Neural cell (in vitro differentiated cells): ENCODE measurements around the gene GATAD1. TPM values are rescaled to one million over a fixed set of nuclear protein-coding genes. Genes with fewer than 3 reads are reported as not detected.

Experiments used
- H2AFZ ChIP-seq: fragments of 200-600, 300-800 bp; sonication (generic), shearing (Covaris generic); 2 replicates; pipeline ENCODE4 v1.6.0; 2014; ENCODE audit warnings: low read depth, mild to moderate bottlenecking, antibody characterized with exemption, low read length, moderate library complexity
- H3F3A ChIP-seq: fragments of 200-600 bp; shearing (Covaris generic); 2 replicates; pipeline ENCODE4 v1.6.1; 2016; ENCODE audit warnings: mild to moderate bottlenecking, moderate library complexity, mixed read lengths, antibody characterized with exemption, low read length; ENCODE audit not compliant: insufficient read depth, poor library complexity, severe bottlenecking
- H3K27ac ChIP-seq: fragments of 200-600, 300-800 bp; sonication (generic), shearing (Covaris generic); 2 replicates; pipeline ENCODE4 v1.5.1; 2014; ENCODE audit warnings: mild to moderate bottlenecking, low read length, moderate library complexity
- H3K27me3 ChIP-seq: fragments of 300-800, 200-600 bp; sonication (generic), shearing (Covaris generic); 2 replicates; pipeline ENCODE4 v1.6.0; 2014; ENCODE audit warnings: mild to moderate bottlenecking, low read depth, low read length, moderate library complexity; ENCODE audit not compliant: insufficient read depth
- H3K36me3 ChIP-seq: fragments of 300-800, 200-600 bp; sonication (generic), shearing (Covaris generic); 2 replicates; pipeline ENCODE4 v1.5.1; 2014; ENCODE audit warnings: mild to moderate bottlenecking, antibody characterized with exemption, low read length, moderate library complexity; ENCODE audit not compliant: insufficient read depth
- H3K4me2 ChIP-seq: fragments of 300-800, 200-600 bp; sonication (generic), shearing (Covaris generic); 2 replicates; pipeline ENCODE4 v1.6.0; 2014; ENCODE audit warnings: mild to moderate bottlenecking, low read length
- H3K4me3 ChIP-seq: fragments of 300-800, 200-600 bp; sonication (generic), shearing (Covaris generic); 2 replicates; pipeline ENCODE4 v1.5.1; 2014; ENCODE audit warnings: mild to moderate bottlenecking, low read length, moderate library complexity
- H3K79me2 ChIP-seq: fragments of 200-600 bp; shearing (Covaris generic); replicated peaks from 2 replicates; pipeline ENCODE4 v1.6.0; 2014; ENCODE audit warnings: mild to moderate bottlenecking, low read length, moderate library complexity; ENCODE audit not compliant: insufficient read depth
- H3K9ac ChIP-seq: fragments of 300-800, 200-600 bp; sonication (generic), shearing (Covaris generic); 2 replicates; pipeline ENCODE4 v1.6.1; 2016; ENCODE audit warnings: mild to moderate bottlenecking, low read length, mixed read lengths
- H3K9me2 ChIP-seq: fragments of 200-600 bp; shearing (Covaris generic); 2 replicates; pipeline ENCODE4 v1.6.1; 2016; ENCODE audit warnings: mild to moderate bottlenecking, low read length, mixed read lengths; ENCODE audit not compliant: insufficient read depth
- H3K9me3 ChIP-seq: fragments of 200-600, 300-800 bp; sonication (generic), shearing (Covaris generic); 2 replicates; pipeline ENCODE4 v1.6.1; 2016; ENCODE audit warnings: mild to moderate bottlenecking, mixed run types, low read length, moderate library complexity, mixed read lengths
- H4K20me1 ChIP-seq: fragments of 200-600 bp; shearing (Covaris generic); 2 replicates; pipeline ENCODE4 v1.6.1; 2016; ENCODE audit warnings: mild to moderate bottlenecking, mixed run types; ENCODE audit not compliant: insufficient read depth
- EP300 ChIP-seq: fragments of 450-650 bp; conservative IDR thresholded peaks from 2 replicates; pipeline ENCODE4 v1.6.1; 2014; ENCODE audit warnings: antibody characterized with exemption, mild to moderate bottlenecking, moderate library complexity; ENCODE audit not compliant: poor library complexity, severe bottlenecking
- EZH2 ChIP-seq: fragments of 200-600, 300-800 bp; shearing (Covaris generic), sonication (generic); IDR thresholded peaks from 2 replicates; pipeline ENCODE4 v1.6.1; 2014; ENCODE audit warnings: antibody characterized with exemption, low read length, borderline replicate concordance, mild to moderate bottlenecking; ENCODE audit not compliant: insufficient read depth, poor library complexity, severe bottlenecking
- MXI1 ChIP-seq: fragments of 450-650 bp; conservative IDR thresholded peaks from 2 replicates; pipeline ENCODE4 v1.6.1; 2014; ENCODE audit warnings: antibody characterized with exemption, mild to moderate bottlenecking; ENCODE audit not compliant: poor library complexity, severe bottlenecking
- POLR2AphosphoS5 ChIP-seq: IDR thresholded peaks from 2 replicates; pipeline ENCODE4 v1.6.1; 2012
- RAD21 ChIP-seq: fragments of 450-650 bp; conservative IDR thresholded peaks from 2 replicates; pipeline ENCODE4 v1.6.1; 2014; ENCODE audit warnings: antibody characterized with exemption, mild to moderate bottlenecking, moderate library complexity
- REST ChIP-seq: IDR thresholded peaks from 2 replicates; pipeline ENCODE4 v1.6.1; 2012; ENCODE audit warnings: borderline replicate concordance
- SMC3 ChIP-seq: fragments of 450-650 bp; conservative IDR thresholded peaks from 2 replicates; pipeline ENCODE4 v1.6.1; 2014; ENCODE audit warnings: antibody characterized with exemption, mild to moderate bottlenecking, moderate library complexity; ENCODE audit not compliant: poor library complexity
- TAF1 ChIP-seq: IDR thresholded peaks from 2 replicates; pipeline ENCODE4 v1.6.1; 2012; ENCODE audit warnings: low read depth
- polyA plus RNA-seq: library from polyadenylated mRNA; depleted of rRNA; stranded (reverse); fragments of >200 nt; gene quantifications from 2 replicates; pipeline ENCODE4 v1.2.3, GENCODE V29; 2014
- TF ChIP-seq, protein P1 (sequence below): fragments of 450-650 bp; IDR thresholded peaks from 2 replicates; pipeline ENCODE4 v1.5.1; 2014; ENCODE audit warnings: antibody characterized with exemption, mild to moderate bottlenecking, moderate library complexity; ENCODE audit not compliant: poor library complexity, severe bottlenecking

GATAD1 gene
- polyA plus RNA-seq, 1 donor from 2014 or later = 28.9 TPM

GRCh38 chr7:92461027-92462003, 14.0 kb downstream of the GATAD1 start:
- H3K27me3 ChIP-seq = no peaks in the 10 kb centered on the region
- H2AFZ ChIP-seq = no peak overlapping the region
- H3K27ac ChIP-seq = no peak overlapping the region
- no peaks in the 10 kb centered on the region for H3K9me2 ChIP-seq
- H3K79me2 ChIP-seq = no peaks in the 10 kb centered on the region
- H3F3A ChIP-seq = no peaks in the 10 kb centered on the region
- H3K4me2 ChIP-seq = no peak overlapping the region
- no peaks in the 10 kb centered on the region for H3K36me3 ChIP-seq
- no peak overlapping the region for H3K9ac ChIP-seq
- TF ChIP-seq MXI1 (no peak), REST (no peak), TAF1 (no peak), RAD21 (peak; percentile 41), POLR2AphosphoS5 (no peak), EZH2 (no peak), EP300 (no peak), SMC3 (peak; percentile 53)
- TF ChIP-seq, protein P1, sequence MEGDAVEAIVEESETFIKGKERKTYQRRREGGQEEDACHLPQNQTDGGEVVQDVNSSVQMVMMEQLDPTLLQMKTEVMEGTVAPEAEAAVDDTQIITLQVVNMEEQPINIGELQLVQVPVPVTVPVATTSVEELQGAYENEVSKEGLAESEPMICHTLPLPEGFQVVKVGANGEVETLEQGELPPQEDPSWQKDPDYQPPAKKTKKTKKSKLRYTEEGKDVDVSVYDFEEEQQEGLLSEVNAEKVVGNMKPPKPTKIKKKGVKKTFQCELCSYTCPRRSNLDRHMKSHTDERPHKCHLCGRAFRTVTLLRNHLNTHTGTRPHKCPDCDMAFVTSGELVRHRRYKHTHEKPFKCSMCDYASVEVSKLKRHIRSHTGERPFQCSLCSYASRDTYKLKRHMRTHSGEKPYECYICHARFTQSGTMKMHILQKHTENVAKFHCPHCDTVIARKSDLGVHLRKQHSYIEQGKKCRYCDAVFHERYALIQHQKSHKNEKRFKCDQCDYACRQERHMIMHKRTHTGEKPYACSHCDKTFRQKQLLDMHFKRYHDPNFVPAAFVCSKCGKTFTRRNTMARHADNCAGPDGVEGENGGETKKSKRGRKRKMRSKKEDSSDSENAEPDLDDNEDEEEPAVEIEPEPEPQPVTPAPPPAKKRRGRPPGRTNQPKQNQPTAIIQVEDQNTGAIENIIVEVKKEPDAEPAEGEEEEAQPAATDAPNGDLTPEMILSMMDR = peak; percentile 63
- no peak overlapping the region for H3K4me3 ChIP-seq
- no peaks in the 10 kb centered on the region for H3K9me3 ChIP-seq
- no peaks in the 10 kb centered on the region for H4K20me1 ChIP-seq

- Histone ChIP-seq H3K36me3 (no peaks in the 10 kb centered on the region), H3F3A (no peaks in the 10 kb centered on the region), H3K27me3 (no peaks in the 10 kb centered on the region), H3K4me2 (no peak overlapping the region), H2AFZ (no peak overlapping the region), H3K9ac (no peak overlapping the region), H3K9me2 (no peaks in the 10 kb centered on the region), H3K27ac (no peak overlapping the region), H3K79me2 (no peaks in the 10 kb centered on the region), H3K4me3 (no peak overlapping the region), H4K20me1 (no peaks in the 10 kb centered on the region), H3K9me3 (no peaks in the 10 kb centered on the region)
- TF ChIP-seq EP300 = no peak
- no peak for TF ChIP-seq POLR2AphosphoS5
- TF ChIP-seq, protein P1 = no peak
- no peak for TF ChIP-seq TAF1
- TF ChIP-seq SMC3 = no peak
- no peak for TF ChIP-seq RAD21
- no peak for TF ChIP-seq EZH2
- no peak for TF ChIP-seq REST
- no peak for TF ChIP-seq MXI1
Observed at GRCh38 chr7:92462560-92462959, 15.3 kb downstream of the GATAD1 start.
